ENCODE data around the gene ZFYVE1. TPM values are rescaled to one million over a fixed set of nuclear protein-coding genes. Genes with fewer than 3 reads are reported as not detected.

ZFYVE1 gene
- total RNA-seq, 1 experiment from 2014 or later: 13.0 TPM

GRCh38 chr14:72921396-72921795 is 105.5 kb downstream of the ZFYVE1 start:
- H3K4me1 ChIP-seq (ENCODE audit: insufficient read depth, low read length): peaks cover 8% of the 10 kb centered on the region
- H3K79me2 ChIP-seq (ENCODE audit: low read length): no peaks in the 10 kb centered on the region
- H3K27me3 ChIP-seq (ENCODE audit: low read length): no peaks in the 10 kb centered on the region
- CTCF ChIA-PET: interaction anchor here (0.7 kb wide), 1 partner anchor 25 kb away, joined by 3 read pairs; no protein-coding TSS in a partner anchor
- H3K36me3 ChIP-seq (ENCODE audit: low read depth, low read length): no peaks in the 10 kb centered on the region
- H4K20me1 ChIP-seq (ENCODE audit: low read length): no peaks in the 10 kb centered on the region
- H2AFZ ChIP-seq (ENCODE audit: low read length): no peak overlapping the region
- no peaks in the 10 kb centered on the region for H3K9me3 ChIP-seq (ENCODE audit: low read length)
- no peaks in the 10 kb centered on the region for H3F3A ChIP-seq (ENCODE audit: low read length, unreplicated experiment)
- intact Hi-C loops (cut with micrococcal nuclease): no loop called here
- POLR2A ChIA-PET (ENCODE audit: unreplicated experiment): interaction anchor here (0.6 kb wide), 1 partner anchor 25 kb away, joined by 3 read pairs; no protein-coding TSS in a partner anchor
- no peak overlapping the region for H3K9ac ChIP-seq (ENCODE audit: low read length)
- BruUV-seq (replicated peaks): no TSS peak
- no peak overlapping the region for H3K4me2 ChIP-seq (ENCODE audit: low read length)
- ATAC-seq (no peak), DNase-seq (peak; percentile 15)
- H3K27ac ChIP-seq (ENCODE audit: low read length): no peak overlapping the region
- no peak for TF ChIP-seq EZH2 (IDR thresholded peaks at IDR 0.05; ENCODE audit: low read length, unreplicated experiment)
- no peak for TF ChIP-seq CTCF (conservative IDR thresholded peaks at IDR 0.05; ENCODE audit: low read depth, low read length)
- TF ChIP-seq EZH2phosphoT487 (IDR thresholded peaks at IDR 0.05; ENCODE audit: borderline replicate concordance, low read length): no peak
- H3K4me3 ChIP-seq (ENCODE audit: low read length): no peak overlapping the region
- no peaks in the 10 kb centered on the region for H3K9me2 ChIP-seq (replicated peaks; ENCODE audit: low read length)

GRCh38 chr14:72920008-72920407 is 106.9 kb downstream of the ZFYVE1 start:
- Histone ChIP-seq H3F3A (ENCODE audit: low read length, unreplicated experiment) (no peaks in the 10 kb centered on the region), H3K4me3 (ENCODE audit: low read length) (no peak overlapping the region), H3K27ac (ENCODE audit: low read length) (no peak overlapping the region), H3K27me3 (ENCODE audit: low read length) (no peaks in the 10 kb centered on the region), H3K9ac (ENCODE audit: low read length) (no peak overlapping the region), H3K36me3 (ENCODE audit: low read depth, low read length) (no peaks in the 10 kb centered on the region), H3K4me2 (ENCODE audit: low read length) (no peak overlapping the region), H3K4me1 (ENCODE audit: insufficient read depth, low read length) (peaks cover 13% of the 10 kb centered on the region), H3K9me3 (ENCODE audit: low read length) (no peaks in the 10 kb centered on the region), H2AFZ (ENCODE audit: low read length) (no peak overlapping the region), H3K79me2 (ENCODE audit: low read length) (no peaks in the 10 kb centered on the region), H4K20me1 (ENCODE audit: low read length) (no peaks in the 10 kb centered on the region), H3K9me2 (replicated peaks; ENCODE audit: low read length) (no peaks in the 10 kb centered on the region)
- no TSS peak for BruUV-seq (replicated peaks)
- ATAC-seq (no peak), DNase-seq (no peak)
- intact Hi-C loops (cut with micrococcal nuclease): no loop called here
- ChIA-PET CTCF (interaction anchor here (1.4 kb wide), 1 partner anchor 28 kb away, joined by 4 read pairs; no protein-coding TSS in a partner anchor), POLR2A (ENCODE audit: unreplicated experiment) (no interaction called here)
- TF ChIP-seq EZH2phosphoT487 (IDR thresholded peaks at IDR 0.05; ENCODE audit: borderline replicate concordance, low read length) (no peak), CTCF (conservative IDR thresholded peaks at IDR 0.05; ENCODE audit: low read depth, low read length) (peak; percentile 54)

Other genes starting within 250 kb of the ZFYVE1 start
- 16.6 and 30.5 TPM in 2 replicates for gene DPF3, start 133.0 kb downstream of the ZFYVE1 start, total RNA-seq (2014; rRNA removed)
- gene DCAF4, start 100.6 kb downstream of the ZFYVE1 start, total RNA-seq (2014; rRNA removed): 55.8 and 56.8 TPM in 2 replicates
- gene RBM25, start 31.4 kb upstream of the ZFYVE1 start, total RNA-seq (2014; rRNA removed): 53.2 and 64.7 TPM in 2 replicates
- 41.4 and 43.0 TPM in 2 replicates for gene PSEN1, start 109.4 kb upstream of the ZFYVE1 start, total RNA-seq (2014; rRNA removed)
- gene PAPLN, start 210.4 kb upstream of the ZFYVE1 start, total RNA-seq (2014; rRNA removed): 0.35 and 0.40 TPM in 2 replicates